ENCODE results near the gene CHD5.

DNA sequence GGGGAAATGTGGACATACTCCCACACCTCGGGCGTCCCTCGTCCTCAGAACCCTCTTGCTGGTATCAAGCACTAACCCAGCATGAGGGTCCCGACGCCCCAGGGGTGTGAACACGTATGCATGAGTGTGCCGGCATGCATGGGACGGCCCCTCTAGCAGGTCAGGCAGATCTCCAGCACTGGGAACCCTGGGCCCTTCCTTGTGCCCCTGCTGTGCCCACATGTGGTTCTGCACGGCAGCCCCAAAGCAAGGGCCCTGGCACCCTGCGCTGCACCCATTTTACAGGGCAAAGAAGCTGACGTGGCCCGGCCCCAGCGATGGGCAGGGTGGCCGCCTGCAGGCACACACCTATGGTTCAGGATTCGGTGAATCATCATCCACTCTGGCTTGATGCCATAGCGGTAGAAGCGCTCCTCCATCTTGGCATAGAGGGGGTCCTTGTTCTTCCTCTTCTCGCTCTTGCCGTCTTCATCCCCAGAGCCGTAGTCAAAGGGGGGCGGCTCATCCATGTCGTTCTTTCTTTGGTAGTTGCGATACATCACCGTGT, 34.2 kb downstream of the CHD5 start:
- no peak for TF ChIP-seq ESRRG (CRISPR knock-in tag; IDR thresholded peaks at IDR 0.05)
- TF ChIP-seq ZNF565 (CRISPR knock-in tag; conservative IDR thresholded peaks at IDR 0.05; ENCODE audit: low read depth): no peak
- no peak for TF ChIP-seq ZFP30 (CRISPR knock-in tag; IDR thresholded peaks at IDR 0.05)
- no peak for TF ChIP-seq ZC3H10 (CRISPR knock-in tag; IDR thresholded peaks at IDR 0.05)
- TF ChIP-seq CREB5 (CRISPR knock-in tag; IDR thresholded peaks at IDR 0.05; ENCODE audit: low read depth): no peak
- no peak for TF ChIP-seq ZNF70 (CRISPR knock-in tag; IDR thresholded peaks at IDR 0.05)
- TF ChIP-seq BACH2 (CRISPR knock-in tag; IDR thresholded peaks at IDR 0.05; ENCODE audit: borderline replicate concordance): no peak
- TF ChIP-seq CSDC2 (CRISPR knock-in tag; IDR thresholded peaks at IDR 0.05): no peak
- no peak for TF ChIP-seq RARB (CRISPR knock-in tag; IDR thresholded peaks at IDR 0.05)
- TF ChIP-seq PATZ1 (CRISPR knock-in tag; IDR thresholded peaks at IDR 0.05; ENCODE audit: borderline replicate concordance): no peak
- TF ChIP-seq ISL1 (CRISPR knock-in tag; IDR thresholded peaks at IDR 0.05): no peak

Data from SK-N-SH treated with all-trans-retinoic acid at 6 μM for 48 hours (cell line).